Osteocyte (in vitro differentiated cells): Measurements from ENCODE around the gene CD6. TPM values are rescaled to one million over a fixed set of nuclear protein-coding genes. Genes with fewer than 3 reads are reported as not detected.

Experiments
- DNase-seq: peaks from one replicate; pipeline ENCODE4 v3.0.0; 2021; ENCODE audit warnings: mixed read lengths; ENCODE audit not compliant: unreplicated experiment; ENCODE audit errors: extremely low spot score
- H3K27ac Mint-ChIP-seq: one replicate; pipeline ENCODE4 v1.8.0; 2021; ENCODE audit warnings: mild to moderate bottlenecking, mixed read lengths; ENCODE audit not compliant: unreplicated experiment
- H3K27me3 Mint-ChIP-seq: one replicate; pipeline ENCODE4 v1.8.0; 2021; ENCODE audit warnings: mixed read lengths; ENCODE audit not compliant: unreplicated experiment
- H3K36me3 Mint-ChIP-seq: one replicate; pipeline ENCODE4 v1.8.0; 2021; ENCODE audit warnings: mixed read lengths; ENCODE audit not compliant: unreplicated experiment
- H3K4me1 Mint-ChIP-seq: one replicate; pipeline ENCODE4 v1.8.0; 2021; ENCODE audit warnings: mixed read lengths; ENCODE audit not compliant: unreplicated experiment
- H3K4me3 Mint-ChIP-seq: one replicate; pipeline ENCODE4 v1.8.0; 2021; ENCODE audit warnings: mild to moderate bottlenecking, moderate library complexity, mixed read lengths; ENCODE audit not compliant: unreplicated experiment
- H3K9me3 Mint-ChIP-seq: one replicate; pipeline ENCODE4 v1.8.0; 2021; ENCODE audit warnings: mixed read lengths; ENCODE audit not compliant: unreplicated experiment
- total RNA-seq: library from RNA; stranded (reverse); gene quantifications from 2 replicates; pipeline ENCODE4 v1.2.1, GENCODE V29; 2021
- TF ChIP-seq, protein P1 (sequence below): fragments of 200-600 bp; sonication (generic); IDR thresholded peaks from 2 replicates; pipeline ENCODE4 v1.5.0; 2021; ENCODE audit warnings: antibody characterized with exemption, mild to moderate bottlenecking, moderate library complexity

CD6 gene
- total RNA-seq, 1 donor from 2014 or later = not detected

- Mint-ChIP-seq H3K4me1 (peaks cover 10% of the 10 kb centered on the region), H3K27me3 (peaks cover 34% of the 10 kb centered on the region), H3K27ac (no peak overlapping the region), H3K36me3 (no peaks in the 10 kb centered on the region), H3K9me3 (no peaks in the 10 kb centered on the region), H3K4me3 (no peak overlapping the region)
- no peak for DNase-seq
- TF ChIP-seq, protein P1, sequence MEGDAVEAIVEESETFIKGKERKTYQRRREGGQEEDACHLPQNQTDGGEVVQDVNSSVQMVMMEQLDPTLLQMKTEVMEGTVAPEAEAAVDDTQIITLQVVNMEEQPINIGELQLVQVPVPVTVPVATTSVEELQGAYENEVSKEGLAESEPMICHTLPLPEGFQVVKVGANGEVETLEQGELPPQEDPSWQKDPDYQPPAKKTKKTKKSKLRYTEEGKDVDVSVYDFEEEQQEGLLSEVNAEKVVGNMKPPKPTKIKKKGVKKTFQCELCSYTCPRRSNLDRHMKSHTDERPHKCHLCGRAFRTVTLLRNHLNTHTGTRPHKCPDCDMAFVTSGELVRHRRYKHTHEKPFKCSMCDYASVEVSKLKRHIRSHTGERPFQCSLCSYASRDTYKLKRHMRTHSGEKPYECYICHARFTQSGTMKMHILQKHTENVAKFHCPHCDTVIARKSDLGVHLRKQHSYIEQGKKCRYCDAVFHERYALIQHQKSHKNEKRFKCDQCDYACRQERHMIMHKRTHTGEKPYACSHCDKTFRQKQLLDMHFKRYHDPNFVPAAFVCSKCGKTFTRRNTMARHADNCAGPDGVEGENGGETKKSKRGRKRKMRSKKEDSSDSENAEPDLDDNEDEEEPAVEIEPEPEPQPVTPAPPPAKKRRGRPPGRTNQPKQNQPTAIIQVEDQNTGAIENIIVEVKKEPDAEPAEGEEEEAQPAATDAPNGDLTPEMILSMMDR = no peak
Observed at GRCh38 chr11:61046833-61047232, 75.4 kb downstream of the CD6 start.

DNA sequence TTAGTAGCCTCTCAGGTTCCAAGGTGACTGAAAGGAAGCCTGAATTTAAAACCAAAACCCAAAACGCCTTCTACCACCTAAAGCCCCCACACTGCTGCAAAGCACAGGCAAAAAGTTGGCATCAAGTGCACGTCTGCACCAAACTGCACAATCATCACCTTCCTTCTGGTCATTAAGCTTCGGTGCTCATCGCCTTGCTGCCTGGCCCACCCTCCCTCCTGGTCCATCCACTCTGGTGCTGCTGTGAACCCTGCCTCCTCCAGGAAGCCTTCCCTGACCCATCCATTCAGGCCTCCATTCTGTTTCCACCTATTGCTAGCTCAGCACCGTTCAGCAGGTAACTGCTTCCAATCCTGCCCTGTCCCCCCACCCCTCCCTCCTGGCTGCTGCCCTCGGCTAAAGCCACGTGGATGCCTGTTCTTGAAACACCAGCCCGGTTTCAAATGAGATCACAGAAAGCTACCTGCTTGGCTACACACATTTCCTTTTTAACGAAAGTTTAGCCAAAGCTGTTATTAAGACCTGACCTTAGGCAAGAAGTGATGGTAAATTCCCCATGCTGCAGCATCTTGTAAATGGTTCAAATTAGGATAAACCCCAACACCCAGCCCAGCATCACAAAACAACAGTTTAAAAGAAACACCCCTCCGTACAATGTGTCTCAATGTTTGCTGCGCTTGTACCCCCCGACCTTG lies 77.0 kb downstream of the CD6 start:
- no peak overlapping the region for H3K4me3 Mint-ChIP-seq
- H3K27ac Mint-ChIP-seq = no peak overlapping the region
- peaks cover 39% of the 10 kb centered on the region for H3K27me3 Mint-ChIP-seq
- DNase-seq = no peak
- TF ChIP-seq, protein P1 = no peak
- no peaks in the 10 kb centered on the region for H3K9me3 Mint-ChIP-seq
- no peaks in the 10 kb centered on the region for H3K4me1 Mint-ChIP-seq
- H3K36me3 Mint-ChIP-seq = no peaks in the 10 kb centered on the region

DNA sequence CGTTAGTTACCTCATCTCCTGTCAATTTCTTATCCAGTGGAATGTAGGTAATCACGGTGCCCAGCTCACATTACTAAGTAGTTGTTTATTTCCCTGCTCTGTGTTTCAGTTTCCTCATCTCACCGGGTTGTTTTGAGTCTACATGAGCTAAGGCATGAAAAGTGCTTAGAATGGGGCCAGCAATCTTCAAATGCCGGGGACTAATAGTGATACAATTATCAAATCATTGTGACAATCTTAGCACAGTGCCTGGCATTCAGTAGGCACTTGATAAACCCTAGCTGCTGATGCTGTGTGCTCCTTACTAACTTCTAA lies 77.5 kb downstream of the CD6 start:
- DNase-seq = no peak
- Mint-ChIP-seq H3K36me3 (no peaks in the 10 kb centered on the region), H3K9me3 (no peaks in the 10 kb centered on the region), H3K27me3 (peaks cover 43% of the 10 kb centered on the region), H3K4me1 (no peaks in the 10 kb centered on the region), H3K27ac (no peak overlapping the region), H3K4me3 (no peak overlapping the region)
- TF ChIP-seq, protein P1 = no peak

DNA sequence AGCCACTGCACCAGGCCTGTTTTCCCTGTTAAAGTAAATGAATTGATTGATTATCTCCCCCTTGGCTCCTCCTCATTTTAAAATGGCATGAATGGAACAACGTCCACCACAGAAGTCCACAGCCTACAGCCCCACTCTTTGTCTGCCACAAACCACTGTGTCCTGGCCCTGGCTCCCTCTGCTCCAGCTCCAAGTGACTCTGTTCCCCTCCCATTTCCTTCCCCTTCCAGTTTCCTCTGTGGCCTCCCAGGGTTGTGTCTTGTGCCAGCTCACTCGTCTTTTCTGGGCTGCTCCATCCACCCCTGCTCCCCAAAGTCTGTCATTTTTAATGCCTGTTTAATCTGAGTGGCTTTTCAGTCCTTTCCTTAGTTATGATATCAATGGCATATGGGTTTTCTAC lies 78.4 kb downstream of the CD6 start:
- Mint-ChIP-seq H3K36me3 (no peaks in the 10 kb centered on the region), H3K4me3 (no peak overlapping the region), H3K27ac (no peak overlapping the region), H3K4me1 (no peaks in the 10 kb centered on the region), H3K27me3 (peaks cover 44% of the 10 kb centered on the region), H3K9me3 (no peaks in the 10 kb centered on the region)
- TF ChIP-seq, protein P1 = no peak
- DNase-seq = no peak

- Mint-ChIP-seq H3K27me3 (peaks cover 40% of the 10 kb centered on the region), H3K9me3 (no peaks in the 10 kb centered on the region), H3K4me3 (no peak overlapping the region), H3K4me1 (no peaks in the 10 kb centered on the region), H3K36me3 (no peaks in the 10 kb centered on the region), H3K27ac (no peak overlapping the region)
- TF ChIP-seq, protein P1 = no peak
- DNase-seq = no peak
Observed at GRCh38 chr11:61052182-61052972, 80.9 kb downstream of the CD6 start.
